Activated CD4-positive, alpha-beta T cell treated with anti-CD3 and anti-CD28 coated beads, Interleukin-2, Interleukin-6, amounts not matched to agents 100 ng/mL and 50 ng/mL, durations not matched to agents 16 hours and 8 hours (primary cell): ENCODE measurements around the gene TANGO2.

Experiments
- DNase-seq: peaks from one replicate; pipeline ENCODE4 v3.0.0-alpha.2; 2020

Gene TANGO2

DNA sequence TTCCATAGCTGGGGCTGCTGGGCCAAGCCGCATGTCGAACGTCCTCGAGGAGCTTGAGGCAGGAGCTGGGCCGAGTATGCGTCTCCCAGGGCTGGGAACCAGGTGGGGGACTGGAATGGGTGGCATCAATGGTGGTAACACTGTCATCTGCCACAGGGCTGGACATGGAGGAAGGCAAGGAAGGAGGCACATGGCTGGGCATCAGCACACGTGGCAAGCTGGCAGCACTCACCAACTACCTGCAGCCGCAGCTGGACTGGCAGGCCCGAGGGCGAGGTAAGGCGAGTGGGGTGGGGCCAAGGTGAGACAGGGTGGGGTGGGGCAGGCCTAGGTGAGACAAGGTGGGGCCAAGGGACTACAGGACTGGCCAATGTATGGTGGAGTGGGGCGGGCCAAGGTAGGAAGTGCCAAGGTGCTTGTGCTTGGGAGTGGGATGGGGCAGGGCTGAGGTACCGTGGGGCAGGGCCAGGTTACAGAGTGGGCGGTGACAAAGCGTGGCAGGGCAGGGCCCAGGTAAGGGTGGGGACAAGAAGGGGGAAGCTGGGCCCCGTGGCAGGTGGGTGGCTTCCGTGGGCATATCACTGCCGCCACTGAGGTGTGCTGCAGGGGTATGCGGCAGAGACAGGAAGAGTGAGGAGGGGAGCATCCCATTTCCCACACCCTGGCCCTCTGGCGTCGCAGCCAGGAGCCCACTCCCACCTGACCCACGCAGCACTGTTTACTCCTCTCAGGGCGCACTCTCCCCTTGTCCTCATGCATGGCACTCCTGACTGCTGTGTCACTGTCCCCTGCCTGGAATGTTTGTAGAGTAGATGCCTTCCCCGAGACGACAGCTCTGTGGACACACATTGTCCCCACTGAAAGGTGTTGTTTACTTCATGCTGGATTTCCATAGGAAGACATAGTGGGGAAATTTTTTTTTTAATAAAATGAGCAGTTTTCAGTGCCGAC is 31.7 kb downstream of the TANGO2 start:
- DNase-seq, result no peak

DNA sequence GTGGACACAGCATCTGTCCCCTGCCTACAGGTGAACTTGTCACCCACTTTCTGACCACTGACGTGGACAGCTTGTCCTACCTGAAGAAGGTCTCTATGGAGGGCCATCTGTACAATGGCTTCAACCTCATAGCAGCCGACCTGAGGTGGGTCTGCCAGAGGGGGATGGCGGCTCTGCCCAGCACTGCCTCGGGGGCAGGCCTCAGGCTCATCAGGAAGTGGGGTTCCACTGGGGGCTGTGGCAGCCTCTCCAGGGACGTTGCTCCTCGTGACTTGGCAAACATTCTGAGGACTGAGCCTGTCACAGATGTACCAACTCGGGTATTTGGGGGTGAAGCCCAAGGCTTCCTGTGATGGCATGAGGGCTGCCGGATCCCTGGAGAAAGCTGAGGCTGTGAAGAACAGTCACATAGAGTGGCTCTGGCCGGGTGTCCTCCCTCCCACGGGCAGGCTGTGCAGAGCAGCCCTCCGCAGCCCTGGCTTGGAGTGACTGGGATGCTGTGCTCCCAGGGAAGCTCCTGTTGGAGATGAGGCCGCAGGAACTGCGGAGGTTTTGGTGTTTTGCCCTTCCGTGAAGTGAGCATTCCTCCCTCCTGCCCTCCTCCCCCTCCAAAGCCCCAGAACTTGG is 32.6 kb downstream of the TANGO2 start:
- DNase-seq, result no peak

DNA sequence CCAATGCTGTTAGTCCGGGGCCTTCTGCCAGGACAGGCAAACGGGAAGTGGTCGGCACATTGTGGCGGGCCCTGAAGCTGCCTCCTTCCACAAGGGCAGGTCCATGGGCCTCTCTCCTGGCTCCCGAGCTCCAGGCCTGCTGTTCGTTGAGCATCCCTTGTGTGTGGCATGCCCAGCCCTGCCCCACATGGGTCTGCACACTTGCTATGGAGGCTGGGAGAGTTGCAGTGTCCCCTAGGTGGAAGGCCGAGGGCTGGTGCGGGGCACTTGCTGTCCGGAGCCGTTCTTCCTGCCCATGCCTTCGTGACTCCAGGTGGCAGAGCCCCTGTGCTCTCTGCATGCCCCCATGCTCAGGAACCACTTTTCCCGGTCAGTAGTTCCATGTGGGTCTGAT is 33.1 kb downstream of the TANGO2 start:
- no peak for DNase-seq

DNA sequence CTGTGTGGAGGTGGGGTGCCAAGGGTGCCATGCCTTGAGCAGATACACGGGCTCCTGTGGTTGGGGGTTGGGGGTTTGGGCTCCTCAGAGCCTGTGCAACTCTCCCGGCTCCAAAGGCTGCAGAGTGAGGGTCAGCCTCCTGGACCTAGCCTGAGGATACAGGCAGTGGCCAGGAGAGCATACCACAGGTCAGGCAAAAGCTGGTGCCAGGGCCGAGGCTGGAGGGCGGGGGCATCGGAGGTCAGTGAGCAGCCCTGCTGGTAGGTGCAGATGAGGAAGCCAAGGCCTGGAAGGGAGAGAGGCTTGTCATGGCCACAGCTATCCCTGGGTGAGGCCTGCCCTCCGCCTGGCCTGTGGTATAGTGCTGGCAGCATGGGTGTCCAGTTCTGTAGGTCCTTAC is 33.6 kb downstream of the TANGO2 start:
- DNase-seq, result no peak

DNA sequence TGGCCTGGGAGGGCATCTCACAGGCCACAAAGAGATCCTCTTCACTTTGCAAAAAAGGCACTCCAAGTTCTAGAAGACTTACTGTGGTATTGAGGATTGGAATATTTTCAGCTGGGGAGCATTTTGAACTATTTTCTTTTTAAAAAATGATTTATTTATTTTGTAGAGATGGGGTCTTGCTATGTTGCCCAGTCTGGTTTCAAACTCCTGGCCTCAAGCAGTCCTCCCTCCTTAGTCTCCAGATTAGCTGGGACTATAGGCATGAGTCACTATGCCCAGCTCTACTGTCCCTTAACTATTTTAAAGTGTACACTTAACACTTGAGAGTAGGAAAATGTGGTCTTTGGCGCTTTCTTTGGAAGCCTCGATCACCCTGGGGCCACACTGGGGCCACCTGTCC is 34.2 kb downstream of the TANGO2 start:
- no peak for DNase-seq

DNA sequence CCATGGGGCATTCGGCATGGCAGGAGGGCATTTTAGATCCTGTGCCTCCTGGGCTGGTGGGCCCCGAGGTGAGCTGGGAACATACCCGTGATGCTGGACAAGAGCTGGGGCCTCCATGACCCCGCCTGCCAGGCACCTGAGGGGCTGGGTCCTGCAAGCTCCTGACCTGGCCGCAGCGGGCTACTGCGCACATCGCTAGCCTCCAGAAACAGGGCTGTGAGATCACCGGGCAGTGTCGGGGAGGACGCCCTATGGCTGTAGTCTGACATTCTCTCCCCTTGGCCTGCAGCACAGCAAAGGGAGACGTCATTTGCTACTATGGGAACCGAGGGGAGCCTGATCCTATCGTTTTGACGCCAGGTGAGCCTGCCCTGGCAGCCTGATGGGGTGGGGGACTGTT is 34.7 kb downstream of the TANGO2 start:
- no peak for DNase-seq

DNA sequence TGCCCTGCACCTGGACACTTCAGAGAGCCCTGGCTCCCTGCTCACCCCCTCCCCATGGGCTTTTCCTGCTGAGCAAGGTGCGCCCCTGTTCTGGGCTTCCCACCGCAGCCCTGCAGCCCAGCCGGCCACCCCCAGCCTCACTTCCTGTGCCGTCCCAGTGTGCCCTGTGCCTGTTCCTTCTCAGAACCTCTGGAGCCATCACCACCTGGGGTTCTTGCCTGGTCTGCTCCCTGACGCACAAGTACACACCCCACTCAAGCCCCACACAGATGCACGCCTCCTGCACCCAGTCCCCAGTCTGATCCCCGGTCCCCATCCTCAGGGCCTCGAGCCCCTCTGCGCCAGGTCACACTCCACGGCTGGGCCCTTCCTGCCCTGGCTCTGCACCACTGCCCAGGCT is 35.3 kb downstream of the TANGO2 start:
- DNase-seq, result no peak

DNA sequence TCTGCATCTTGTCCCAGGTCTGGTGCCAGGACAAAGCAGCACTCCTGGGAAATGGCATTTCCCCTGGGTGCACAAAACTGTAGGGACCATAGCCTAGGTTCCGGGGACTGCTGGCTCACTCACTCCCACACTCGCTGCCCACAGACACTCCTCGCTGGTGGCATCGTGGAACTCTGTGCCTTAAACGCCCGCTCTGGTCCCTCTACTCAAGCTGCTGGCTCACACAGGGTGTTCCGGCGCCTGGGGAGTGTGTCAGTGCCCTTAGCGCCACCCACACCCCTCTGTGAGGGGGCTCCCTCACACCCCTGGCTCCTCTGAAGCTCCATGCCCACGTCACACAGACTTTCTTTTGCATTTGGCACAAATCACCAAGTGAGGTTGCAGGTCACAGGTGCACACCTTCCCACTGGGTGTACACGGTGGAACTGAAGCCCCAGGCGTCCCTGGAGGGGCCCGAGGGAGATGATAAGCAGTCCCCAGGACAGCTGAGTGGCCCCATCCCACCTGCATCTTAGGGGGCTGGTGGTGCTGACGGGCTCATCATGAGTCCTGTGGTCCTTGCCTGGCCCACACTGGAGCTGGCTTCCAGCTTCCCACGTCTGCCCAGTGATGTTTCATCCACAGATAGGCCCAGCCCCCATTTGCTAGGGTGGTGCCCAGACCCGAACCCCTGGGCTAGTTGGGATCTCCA is 35.9 kb downstream of the TANGO2 start:
- no peak for DNase-seq

DNA sequence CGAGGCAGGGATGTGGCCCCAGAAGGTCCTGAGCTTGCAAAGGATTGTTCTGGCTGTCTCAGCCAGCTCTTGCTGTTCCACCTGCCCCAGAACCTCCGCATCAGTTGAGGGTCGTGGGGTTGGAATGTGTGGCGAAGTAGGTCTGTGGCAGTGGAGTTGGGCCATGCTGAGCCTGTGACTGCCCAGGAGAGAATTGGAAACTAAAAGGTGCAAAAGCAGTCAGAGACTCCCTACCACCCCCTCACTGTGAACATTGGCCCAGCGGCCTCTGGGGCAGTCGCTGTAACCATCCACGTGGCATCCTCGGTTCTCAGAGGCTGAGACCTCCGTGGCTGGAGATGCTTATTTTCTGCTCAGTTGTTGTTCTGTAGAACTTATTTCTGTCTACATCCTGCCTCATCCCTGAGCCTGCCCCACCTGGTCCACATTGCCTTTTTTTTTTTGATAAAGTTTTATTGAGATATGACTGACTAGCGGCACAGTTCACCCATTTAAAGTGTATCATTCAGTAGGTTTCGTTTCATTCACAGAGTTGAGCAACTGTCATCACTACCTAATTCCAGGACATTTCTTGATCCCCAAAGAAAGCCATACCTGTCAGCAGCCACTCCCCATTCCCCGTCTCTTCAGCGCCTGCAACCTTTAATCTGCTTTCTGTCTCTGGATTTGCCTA is 36.8 kb downstream of the TANGO2 start:
- no peak for DNase-seq

DNA sequence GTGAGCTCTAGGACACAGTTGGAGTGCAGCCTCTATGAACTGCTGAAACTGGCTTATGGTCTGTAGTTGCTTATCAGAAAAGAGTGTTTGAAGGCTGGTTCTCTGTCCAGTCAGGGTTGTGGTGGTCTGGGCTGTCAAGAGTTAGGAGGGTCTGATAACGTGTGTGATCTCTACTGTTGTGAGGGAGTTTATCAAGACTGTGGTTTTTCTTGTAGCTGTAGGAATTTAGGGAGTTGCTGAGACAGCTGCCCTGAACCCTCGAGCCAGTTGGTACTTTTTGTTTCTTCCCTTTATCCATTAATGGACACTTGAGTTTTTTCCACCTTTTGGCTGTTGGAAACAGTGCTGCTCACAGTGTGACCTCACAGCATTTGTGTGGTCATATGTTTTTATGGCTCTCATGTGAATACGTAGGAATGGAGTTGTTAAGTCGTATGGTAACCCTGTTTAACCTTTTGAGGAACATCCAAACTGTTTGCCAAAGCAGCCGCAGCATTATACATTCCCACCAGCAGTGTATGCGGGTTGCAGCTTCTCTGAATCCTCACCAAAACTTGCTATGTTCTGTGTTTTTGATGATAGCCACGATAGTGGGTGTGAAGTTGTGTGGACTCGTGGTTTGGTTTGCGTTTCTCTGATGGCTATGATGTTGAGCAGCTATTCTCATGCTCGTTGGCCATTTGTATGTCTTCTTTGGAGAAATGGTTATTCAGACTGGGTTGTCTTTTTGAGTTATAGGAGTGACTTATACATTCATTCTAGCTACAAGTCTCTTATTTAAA is 38.3 kb downstream of the TANGO2 start:
- no peak for DNase-seq

DNA sequence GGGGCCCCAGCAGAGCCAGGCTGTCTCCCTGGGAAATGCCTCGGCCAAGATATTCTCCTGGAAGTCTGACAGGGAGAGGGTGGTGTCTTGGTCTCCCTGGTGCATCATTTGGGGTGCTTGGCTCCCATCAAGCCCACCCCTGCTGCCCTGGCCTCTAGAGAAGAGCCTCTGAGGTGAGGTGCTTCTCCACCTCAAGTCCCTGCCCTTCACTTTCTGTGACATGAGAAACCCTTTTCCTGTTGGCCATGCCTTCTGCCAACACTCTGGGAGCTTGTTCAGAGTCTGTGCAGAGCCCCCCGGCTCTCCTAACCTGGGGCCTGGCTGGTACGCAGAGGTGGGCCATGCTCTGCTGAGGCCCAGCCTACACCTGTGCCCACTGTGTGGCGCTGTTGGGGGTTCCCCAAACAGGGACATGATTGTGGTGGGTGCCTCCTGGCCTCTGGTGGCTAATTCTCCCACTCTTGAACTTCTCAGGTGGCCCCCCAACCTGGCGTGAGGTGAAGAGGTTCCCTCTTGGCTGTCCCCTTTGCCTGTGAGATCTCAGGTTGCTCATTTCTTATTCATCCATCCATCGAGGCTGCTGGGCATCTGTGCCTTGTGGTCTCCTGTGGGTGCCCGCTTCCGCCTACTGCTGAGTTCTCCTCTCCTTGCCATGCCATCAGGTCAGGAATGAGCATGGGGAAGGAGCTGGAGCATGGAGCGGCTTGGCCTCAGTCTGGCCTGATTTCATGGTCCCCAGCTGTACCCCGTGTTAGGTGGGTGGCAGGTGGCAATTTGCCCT is 40.0 kb downstream of the TANGO2 start:
- DNase-seq, result no peak

DNA sequence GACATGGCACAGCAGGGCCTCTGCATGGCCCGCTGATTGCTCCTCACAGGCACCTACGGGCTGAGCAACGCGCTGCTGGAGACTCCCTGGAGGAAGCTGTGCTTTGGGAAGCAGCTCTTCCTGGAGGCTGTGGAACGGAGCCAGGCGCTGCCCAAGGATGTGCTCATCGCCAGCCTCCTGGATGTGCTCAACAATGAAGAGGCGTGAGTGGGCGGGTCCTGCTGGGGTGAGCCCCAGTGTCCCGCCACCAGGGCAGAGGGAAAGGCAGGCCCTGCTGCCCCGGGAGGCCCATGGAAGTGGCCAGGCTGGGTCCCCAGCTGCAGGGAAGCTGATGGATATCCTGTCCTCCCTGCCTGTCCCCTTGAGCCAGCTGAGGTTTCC is 40.6 kb downstream of the TANGO2 start:
- DNase-seq, result no peak

DNA sequence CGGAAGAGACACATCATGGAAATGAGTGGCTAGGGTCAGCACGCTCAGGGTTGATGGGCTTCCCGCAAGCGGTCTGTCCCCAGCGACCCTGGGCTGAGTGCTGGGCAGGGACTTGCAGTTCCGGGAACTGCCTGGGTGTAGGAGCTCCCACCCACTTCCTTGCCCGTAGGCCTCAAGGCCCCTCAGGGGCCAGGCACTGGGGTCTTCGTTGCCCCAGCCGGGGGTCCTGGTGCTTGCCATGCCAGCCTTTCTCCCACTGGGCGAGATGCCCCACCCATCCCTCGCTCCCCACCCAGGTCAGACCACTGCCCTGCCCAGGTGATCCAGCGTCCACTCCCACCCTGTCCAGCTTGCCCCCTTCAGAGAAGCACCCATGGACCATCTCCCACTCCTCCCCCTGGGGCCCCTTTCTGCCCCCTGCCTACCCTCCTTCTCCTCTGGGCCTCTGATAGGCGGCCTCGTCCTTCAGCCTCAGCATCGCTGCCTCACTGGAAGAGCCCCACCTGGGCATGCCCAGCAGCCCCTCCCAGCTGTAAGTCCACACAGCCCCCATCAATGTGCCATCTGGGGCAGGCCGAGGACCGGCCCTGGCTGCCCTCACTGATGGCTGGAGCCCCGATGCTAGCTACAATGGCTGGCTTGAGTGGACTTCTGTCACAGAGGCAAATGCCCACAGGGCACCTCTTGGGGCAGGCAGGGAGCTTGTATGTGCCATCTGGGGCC is 41.3 kb downstream of the TANGO2 start:
- DNase-seq, result no peak

DNA sequence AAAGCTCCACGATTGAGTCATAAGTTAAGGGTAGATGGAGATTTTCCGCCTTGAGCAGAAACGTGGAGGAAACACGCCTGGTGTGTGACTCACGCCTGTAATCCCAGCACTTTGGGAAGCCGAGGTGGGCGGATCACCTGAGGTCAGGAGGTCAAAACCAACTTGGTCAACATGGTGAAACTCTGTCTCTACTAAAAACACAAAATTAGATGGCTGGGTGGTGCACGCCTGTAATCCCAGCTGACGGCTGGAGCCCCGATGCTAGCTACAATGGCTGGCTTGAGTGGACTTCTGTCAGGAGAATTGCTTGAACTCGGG is 41.8 kb downstream of the TANGO2 start:
- DNase-seq, result no peak

DNA sequence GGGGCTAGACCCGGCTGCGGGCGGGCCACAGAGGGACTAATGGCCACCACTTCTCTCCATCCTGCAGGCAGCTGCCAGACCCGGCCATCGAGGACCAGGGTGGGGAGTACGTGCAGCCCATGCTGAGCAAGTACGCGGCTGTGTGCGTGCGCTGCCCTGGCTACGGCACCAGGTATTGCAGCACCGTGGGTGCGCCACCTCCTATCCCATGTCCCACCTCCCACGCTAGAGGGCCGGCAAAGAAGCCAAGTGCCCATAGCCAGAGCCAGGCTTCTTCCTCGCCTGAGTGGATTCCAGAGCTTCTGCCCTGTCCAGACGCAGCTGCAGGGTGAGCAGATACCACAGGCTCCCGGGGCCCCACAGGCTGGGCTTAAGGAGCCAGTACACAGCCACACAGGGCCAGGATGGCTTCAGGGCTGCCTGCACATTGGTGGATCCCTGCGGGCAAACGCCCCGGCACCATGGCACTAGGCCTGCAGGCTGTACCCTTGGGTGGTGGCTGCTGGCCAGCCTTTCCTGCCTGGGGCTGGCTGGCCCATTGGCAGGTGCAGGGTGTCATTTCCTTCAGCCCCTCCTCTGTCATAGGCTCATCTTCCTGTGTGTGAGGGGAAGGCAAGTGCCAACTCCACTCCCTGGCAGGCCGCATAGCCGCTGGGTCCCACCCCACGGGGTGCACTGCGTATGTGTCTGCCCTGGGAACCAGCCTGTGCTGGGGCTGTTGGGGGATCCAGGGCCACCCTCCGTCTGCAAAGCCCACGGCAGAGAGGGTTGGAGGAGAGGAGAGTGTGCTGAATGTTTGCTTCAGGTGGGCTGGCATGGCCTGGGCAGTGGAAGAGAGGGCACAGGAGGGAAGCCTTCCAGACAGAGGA is 42.6 kb downstream of the TANGO2 start:
- DNase-seq, result no peak

DNA sequence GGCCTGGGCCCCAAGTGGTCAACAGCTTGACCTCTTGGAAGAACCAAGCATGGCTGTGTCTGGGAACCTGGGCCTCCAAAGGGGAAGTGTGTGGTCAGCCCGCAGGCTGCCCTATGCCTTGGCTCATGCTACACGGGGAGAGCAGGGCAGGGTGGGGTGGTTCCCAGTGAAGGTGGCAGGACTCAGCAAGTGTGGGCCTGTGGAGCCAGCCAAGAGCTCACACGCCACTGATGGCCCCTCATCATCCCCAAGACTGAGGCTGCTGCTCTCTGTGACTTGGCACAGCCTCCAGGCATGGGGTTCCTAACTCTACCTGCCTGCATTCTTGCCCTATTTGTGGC is 43.2 kb downstream of the TANGO2 start:
- no peak for DNase-seq

DNA sequence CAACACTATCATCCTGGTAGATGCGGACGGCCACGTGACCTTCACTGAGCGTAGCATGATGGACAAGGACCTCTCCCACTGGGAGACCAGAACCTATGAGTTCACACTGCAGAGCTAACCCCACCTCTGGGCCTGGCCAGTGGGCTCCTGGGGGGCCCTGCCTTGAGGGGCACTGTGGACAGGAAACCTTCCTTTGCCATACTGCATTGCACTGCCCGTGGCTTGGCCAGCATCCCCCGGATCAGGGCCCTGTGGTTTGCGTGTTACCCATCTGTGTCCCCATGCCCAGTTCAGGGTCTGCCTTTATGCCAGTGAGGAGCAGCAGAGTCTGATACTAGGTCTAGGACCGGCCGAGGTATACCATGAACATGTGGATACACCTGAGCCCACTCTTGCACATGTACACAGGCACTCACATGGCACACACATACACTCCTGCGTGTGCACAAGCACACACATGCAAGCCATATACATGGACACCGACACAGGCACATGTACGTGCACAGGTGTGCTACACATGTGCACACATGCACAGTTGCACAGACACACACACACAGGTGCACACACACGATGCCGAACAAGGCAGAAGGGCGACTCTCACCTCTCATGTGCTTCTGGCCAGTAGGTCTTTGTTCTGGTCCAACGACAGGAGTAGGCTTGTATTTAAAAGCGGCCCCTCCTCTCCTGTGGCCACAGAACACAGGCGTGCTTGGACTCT is 43.8 kb downstream of the TANGO2 start:
- no peak for DNase-seq

DNA sequence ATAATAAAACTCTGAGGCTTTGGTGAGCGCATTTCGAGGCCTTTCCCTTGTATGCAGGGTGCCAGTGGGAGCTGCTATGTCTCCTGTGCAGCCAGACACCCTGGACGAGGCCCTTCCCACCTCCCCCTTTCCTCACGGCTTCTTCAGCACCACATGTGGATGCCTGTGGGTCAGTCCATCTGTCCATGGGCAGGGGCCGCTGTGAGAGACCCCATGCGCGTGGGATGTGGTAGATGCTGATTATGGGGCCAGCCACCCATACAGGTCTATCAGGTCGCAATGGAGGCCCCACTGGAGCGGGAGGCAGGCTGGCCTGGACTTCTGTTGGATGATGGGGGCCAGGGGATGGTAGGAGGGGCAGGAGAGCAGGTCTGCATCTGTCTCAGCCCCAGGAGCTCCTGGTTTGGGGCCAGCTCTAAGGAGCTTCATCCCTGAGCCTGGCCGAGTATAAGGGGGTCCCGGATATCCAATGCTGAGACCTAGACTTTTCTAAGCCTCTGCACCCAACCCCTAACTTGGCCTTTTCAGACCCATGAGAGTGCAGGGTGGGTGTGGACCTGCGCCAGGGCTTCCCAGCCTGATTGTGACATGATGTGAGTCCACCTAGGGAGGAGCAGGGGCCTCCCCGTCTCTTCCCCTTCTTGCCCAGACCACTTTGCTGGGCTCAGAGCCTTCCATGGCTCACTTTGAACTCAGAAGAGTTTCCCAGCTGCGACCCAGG is 45.1 kb downstream of the TANGO2 start:
- DNase-seq, result no peak
